Right lobe of liver (tissue), 6 donors: ENCODE results near the gene TGM4. TPM values are rescaled to one million over a fixed set of nuclear protein-coding genes. Genes with fewer than 3 reads are reported as not detected.

Experiments
- ATAC-seq, 4 donors: fragments of 200-7000 bp; cut with Tn5 transposase; one replicate each; pipeline ENCODE4 v1.9.1; 2020; ENCODE audit warnings: mild to moderate bottlenecking in 4 of 4, moderate library complexity in 4 of 4
- DNase-seq, 3 donors: peaks; one replicate each; pipeline ENCODE4 v3.0.0-alpha.2; 2020
- H3K27ac ChIP-seq, 3 donors: fragments of 200-600 bp; one replicate each; pipeline ENCODE4 v1.8.0; 2022
- H3K27me3 ChIP-seq, 2 donors: fragments of 200-600 bp; one replicate each; pipeline ENCODE4 v1.8.0; 2022
- H3K36me3 ChIP-seq, 4 donors: fragments of 200-600 bp; sonication (generic) in 1 of 4; one replicate each; pipeline versions ENCODE4 v1.5.1 to v1.8.0; 2017 to 2022; ENCODE audit warnings: control low read depth in 1 of 4
- H3K4me1 ChIP-seq, 4 donors: fragments of 200-600 bp; sonication (generic) in 1 of 4; one replicate each; pipeline versions ENCODE4 v1.5.1 to v1.8.0; 2017 to 2022; ENCODE audit warnings: control low read depth in 1 of 4
- H3K4me3 ChIP-seq, 3 donors: fragments of 200-600 bp; one replicate each; pipeline ENCODE4 v1.8.0; 2022
- H3K9me3 ChIP-seq, 4 donors: fragments of 200-600 bp; sonication (generic) in 1 of 4; one replicate each; pipeline versions ENCODE4 v1.5.1 to v1.8.0; 2017 to 2022; ENCODE audit warnings: control low read depth in 1 of 4
- POLR2A ChIP-seq: fragments of 450-650 bp; IDR thresholded peaks from one replicate; pipeline ENCODE4 v1.6.1; 2017; ENCODE audit warnings: antibody characterized with exemption, mild to moderate bottlenecking
- WGBS: methylation state at CpG from one replicate; pipeline ENCODE4 v1.1.6; 2018; ENCODE audit warnings: low coverage, low lambda C conversion rate; ENCODE audit not compliant: insufficient coverage; ENCODE audit errors: missing lambda C conversion rate; 5-methylcytosine and 5-hydroxymethylcytosine counted together
- intact Hi-C, 2 donors: fragments of 100-400 bp; cut with DNase I; formaldehyde crosslinking; loops; one replicate each; pipeline versions ENCODE4 v1.11.2 to v1.14.1; 2022
- total RNA-seq, 6 experiments: library from RNA; depleted of rRNA in 2 of 6; stranded (reverse); fragments of >200 nt in 2 of 6; fragmentation: NEBNext Ultra II Directional in 3 of 6; extraction: Animal tissue kit (Norgen Biotek cat#: 25700) in 3 of 6; gene quantifications; one replicate each; pipeline versions ENCODE4 v1.1.0 to v1.2.4, GENCODE V29; 2016 to 2023
- TF ChIP-seq, protein P1 (sequence below), 4 donors: fragments of 200-600 bp in 3 of 4; fragments of 450-650 bp in 1 of 4; IDR thresholded peaks; one replicate each; pipeline versions ENCODE4 v1.5.1 to v1.8.0; 2016 to 2022; ENCODE audit warnings: antibody characterized with exemption in 4 of 4, mild to moderate bottlenecking in 2 of 4
- donor health status: DM: no; HTN: yes; CAD: no.
- donor health status: DM: no; HTN: no; CAD: no.
- donor health status: DM: no; HTN: no; CAD: no.
- donor health status: DM: no; HTN: yes; CAD: no.
- donor health status: DM: no; HTN: yes; CAD: no.

TGM4 gene
- total RNA-seq, 6 experiments from 2014 or later: not detected

DNA sequence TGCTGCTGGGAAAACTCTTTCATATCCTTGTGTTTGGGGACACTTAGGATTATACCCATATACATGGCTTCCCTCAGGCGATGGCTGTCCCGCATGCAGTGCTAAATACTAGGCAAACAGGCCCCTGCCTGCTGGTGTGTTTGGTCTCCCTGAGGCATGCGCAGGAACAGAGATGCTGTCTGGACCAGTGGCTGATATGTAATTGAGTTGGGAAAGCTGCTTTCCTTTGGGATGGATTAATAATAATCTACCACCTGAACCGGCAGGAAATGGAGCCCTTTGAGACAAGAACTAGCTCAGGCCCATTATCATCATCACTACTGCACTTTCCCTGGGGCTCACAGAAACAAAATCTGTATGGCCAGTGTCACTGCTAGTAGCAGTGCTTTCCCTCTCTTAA lies 83.6 kb downstream of the TGM4 start:
- no peaks in the 10 kb centered on the region for H3K27me3 ChIP-seq
- peaks cover 0 to 4% (median 0%) of the 10 kb centered on the region in 4 donors for H3K4me1 ChIP-seq
- H3K27ac ChIP-seq: no peak overlapping the region
- TF ChIP-seq, protein P1, sequence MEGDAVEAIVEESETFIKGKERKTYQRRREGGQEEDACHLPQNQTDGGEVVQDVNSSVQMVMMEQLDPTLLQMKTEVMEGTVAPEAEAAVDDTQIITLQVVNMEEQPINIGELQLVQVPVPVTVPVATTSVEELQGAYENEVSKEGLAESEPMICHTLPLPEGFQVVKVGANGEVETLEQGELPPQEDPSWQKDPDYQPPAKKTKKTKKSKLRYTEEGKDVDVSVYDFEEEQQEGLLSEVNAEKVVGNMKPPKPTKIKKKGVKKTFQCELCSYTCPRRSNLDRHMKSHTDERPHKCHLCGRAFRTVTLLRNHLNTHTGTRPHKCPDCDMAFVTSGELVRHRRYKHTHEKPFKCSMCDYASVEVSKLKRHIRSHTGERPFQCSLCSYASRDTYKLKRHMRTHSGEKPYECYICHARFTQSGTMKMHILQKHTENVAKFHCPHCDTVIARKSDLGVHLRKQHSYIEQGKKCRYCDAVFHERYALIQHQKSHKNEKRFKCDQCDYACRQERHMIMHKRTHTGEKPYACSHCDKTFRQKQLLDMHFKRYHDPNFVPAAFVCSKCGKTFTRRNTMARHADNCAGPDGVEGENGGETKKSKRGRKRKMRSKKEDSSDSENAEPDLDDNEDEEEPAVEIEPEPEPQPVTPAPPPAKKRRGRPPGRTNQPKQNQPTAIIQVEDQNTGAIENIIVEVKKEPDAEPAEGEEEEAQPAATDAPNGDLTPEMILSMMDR (IDR thresholded peaks at IDR 0.05): no peak
- TF ChIP-seq POLR2A: no peak
- no peak for DNase-seq
- H3K9me3 ChIP-seq: no peaks in the 10 kb centered on the region
- no peak for ATAC-seq
- peaks cover 0 to 13% (median 0%) of the 10 kb centered on the region in 4 donors for H3K36me3 ChIP-seq
- no peak overlapping the region for H3K4me3 ChIP-seq
- intact Hi-C loops: no loop called here
- 100% methylated on average over 2 of the region's 4 CpGs for WGBS

DNA sequence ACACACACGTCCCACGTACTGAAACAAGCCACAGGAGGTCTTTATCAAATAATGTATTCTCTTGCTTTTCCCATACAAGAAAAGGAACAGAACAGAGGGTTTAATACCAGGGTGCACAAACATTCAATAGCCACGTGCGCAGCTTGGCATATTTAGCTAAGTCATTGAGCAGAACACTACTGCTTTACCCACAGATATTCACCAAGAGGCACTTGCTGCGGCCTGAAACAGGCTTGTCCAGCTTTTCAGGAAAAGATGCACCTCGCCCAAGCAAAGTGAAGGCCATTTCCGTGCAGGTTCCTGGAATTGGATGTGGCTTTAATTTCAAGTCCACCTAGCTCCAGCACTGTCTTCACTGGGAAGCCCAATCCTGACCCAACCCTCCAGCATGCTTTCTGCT lies 84.0 kb downstream of the TGM4 start:
- DNase-seq (no peak), ATAC-seq (no peak)
- H3K27ac ChIP-seq: no peak overlapping the region
- no peak overlapping the region for H3K4me3 ChIP-seq
- TF ChIP-seq POLR2A: no peak
- TF ChIP-seq, protein P1 (IDR thresholded peaks at IDR 0.05): no peak
- H3K4me1 ChIP-seq: peaks cover 0 to 4% (median 0%) of the 10 kb centered on the region in 4 donors
- H3K9me3 ChIP-seq: no peaks in the 10 kb centered on the region
- intact Hi-C loops: no loop called here
- H3K27me3 ChIP-seq: no peaks in the 10 kb centered on the region
- 87% methylated on average over 3 of the region's 7 CpGs for WGBS
- H3K36me3 ChIP-seq: peaks cover 0 to 13% (median 0%) of the 10 kb centered on the region in 4 donors

DNA sequence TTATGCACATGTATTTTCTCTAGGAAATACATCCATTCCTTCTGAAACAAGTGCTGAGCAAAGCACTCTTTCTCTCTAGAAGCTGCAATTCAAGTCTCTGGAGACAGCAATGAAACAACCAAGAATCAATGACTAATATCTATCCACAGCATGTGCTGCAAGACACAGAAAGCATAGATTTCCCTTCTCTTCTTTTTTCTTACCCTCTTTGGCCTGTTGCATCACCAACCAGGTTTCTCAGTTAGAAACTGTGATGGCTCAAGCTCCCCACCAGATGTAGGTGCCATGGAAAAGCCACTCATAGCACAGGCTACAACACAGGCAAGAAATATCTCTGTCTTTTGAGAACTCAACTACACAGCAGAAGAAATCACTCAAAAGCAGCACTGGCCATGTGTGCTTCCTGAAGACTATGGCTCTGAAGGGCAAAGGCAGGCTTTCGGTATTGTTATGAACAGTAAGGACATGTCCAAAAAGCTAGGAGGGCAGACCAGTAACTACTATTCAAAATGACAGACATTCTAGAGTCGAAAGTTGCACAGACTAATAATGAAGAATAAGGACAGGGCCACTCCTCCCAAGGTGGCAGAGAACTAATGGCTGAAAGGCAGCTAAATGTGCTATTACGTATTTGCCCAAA lies 86.1 kb downstream of the TGM4 start:
- 81% methylated on average over 3 of the region's 3 CpGs for WGBS
- intact Hi-C loops: no loop called here
- DNase-seq: no peak
- H3K27ac ChIP-seq: no peak overlapping the region
- H3K4me3 ChIP-seq: no peak overlapping the region
- ATAC-seq: no peak
- H3K9me3 ChIP-seq: no peaks in the 10 kb centered on the region
- TF ChIP-seq, protein P1 (IDR thresholded peaks at IDR 0.05): no peak
- no peak for TF ChIP-seq POLR2A
- no peaks in the 10 kb centered on the region for H3K27me3 ChIP-seq
- peaks cover 0 to 13% (median 0%) of the 10 kb centered on the region in 4 donors for H3K36me3 ChIP-seq
- H3K4me1 ChIP-seq: no peaks in the 10 kb centered on the region

DNA sequence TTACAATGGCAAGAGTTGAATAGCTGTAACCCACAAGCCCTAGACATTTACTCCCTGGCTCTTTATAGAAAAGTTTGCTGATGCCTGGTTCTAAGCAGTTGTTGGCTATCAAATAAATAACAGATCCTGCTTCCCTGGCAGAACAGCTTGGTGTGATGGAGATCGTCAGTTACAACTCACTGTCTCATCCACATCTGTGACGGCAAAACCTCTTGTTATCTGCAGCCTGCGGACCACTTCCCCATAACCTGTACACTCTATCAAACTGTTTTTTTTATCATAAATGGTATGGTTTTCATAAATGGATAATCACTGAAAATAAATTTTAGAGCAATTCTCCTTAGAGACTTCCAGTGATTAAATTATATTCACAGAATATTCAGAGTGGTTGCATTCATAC lies 87.5 kb downstream of the TGM4 start:
- ATAC-seq: no peak
- TF ChIP-seq, protein P1 (IDR thresholded peaks at IDR 0.05): no peak
- no peak for TF ChIP-seq POLR2A
- DNase-seq: no peak
- Histone ChIP-seq H3K27ac (no peak overlapping the region), H3K36me3 (peaks cover 0 to 13% (median 0%) of the 10 kb centered on the region in 4 donors), H3K4me3 (no peak overlapping the region), H3K9me3 (no peaks in the 10 kb centered on the region), H3K27me3 (no peaks in the 10 kb centered on the region), H3K4me1 (no peaks in the 10 kb centered on the region)
- intact Hi-C loops: no loop called here
- WGBS: 74% methylated on average over 3 of the region's 3 CpGs
